HepG2 (cell line): Measurements from ENCODE around the gene CALD1. TPM values are rescaled to one million over a fixed set of nuclear protein-coding genes. Genes with fewer than 3 reads are reported as not detected.
A peak's percentile ranks its signal among the peaks of the same experiment; 100 is the strongest.

Experiments used
- ASH2L ChIP-seq: fragments of 300-600, 200-600 bp; sonication (generic); IDR thresholded peaks from 2 replicates; pipeline ENCODE4 v1.7.0; 2017; ENCODE audit warnings: low read depth, mild to moderate bottlenecking, moderate library complexity, mixed read lengths, low read length; ENCODE audit not compliant: insufficient read length
- CC2D1A ChIP-seq: sonication (generic); formaldehyde crosslinking; IDR thresholded peaks from 2 replicates; pipeline ENCODE4 v1.8.1; 2023; ENCODE audit warnings: mild to moderate bottlenecking, missing genetic modification reagents
- FIP1L1 ChIP-seq: fragments of 200-400 bp; formaldehyde crosslinking; IDR thresholded peaks from 2 replicates; pipeline ENCODE4 v1.6.1; 2018; ENCODE audit warnings: low read depth, mild to moderate bottlenecking, low read length, moderate library complexity, borderline replicate concordance; ENCODE audit not compliant: insufficient read depth
- MXD4 ChIP-seq: IDR thresholded peaks from 2 replicates; pipeline ENCODE4 v1.6.1; 2016; ENCODE audit warnings: mild to moderate bottlenecking, missing biosample characterization, missing genetic modification reagents
- MXI1 ChIP-seq: IDR thresholded peaks from 3 replicates; pipeline ENCODE4 v1.6.1; 2012; ENCODE audit warnings: low read depth, low read length, inconsistent platforms, borderline replicate concordance
- POLR2G ChIP-seq: fragments of 200-400 bp; formaldehyde crosslinking; IDR thresholded peaks from 2 replicates; pipeline ENCODE4 v1.6.1; 2018; ENCODE audit warnings: mild to moderate bottlenecking, low read depth, low read length, moderate library complexity
- RBAK ChIP-seq: sonication (generic); formaldehyde crosslinking; IDR thresholded peaks from 2 replicates; pipeline ENCODE4 v1.5.1; 2020; ENCODE audit warnings: mild to moderate bottlenecking, missing genetic modification reagents
- RBM22 ChIP-seq: fragments of 200-400 bp; formaldehyde crosslinking; optimal IDR thresholded peaks from 2 replicates; pipeline ENCODE3; 2017; ENCODE audit warnings: mild to moderate bottlenecking, low read length, moderate library complexity
- SOX6 ChIP-seq, 2 experiments: fragments of 450-650 bp in 1 of 2; sonication (generic) in 1 of 2; formaldehyde crosslinking in 1 of 2; IDR thresholded peaks; 2 replicates each; pipeline versions ENCODE4 v1.4.0 to v1.6.1; 2017 to 2020; ENCODE audit warnings: antibody characterized with exemption in 1 of 2, mild to moderate bottlenecking in 1 of 2, missing genetic modification reagents in 1 of 2
- STAT5B ChIP-seq: sonication (generic); formaldehyde crosslinking; IDR thresholded peaks from 2 replicates; pipeline ENCODE4 v1.4.0; 2020; ENCODE audit warnings: missing genetic modification reagents
- TSC22D2 ChIP-seq: sonication (generic); formaldehyde crosslinking; IDR thresholded peaks from 2 replicates; pipeline ENCODE4 v1.5.1; 2020; ENCODE audit warnings: missing genetic modification reagents, mild to moderate bottlenecking, borderline replicate concordance
- ZNF138 ChIP-seq: sonication (generic); formaldehyde crosslinking; IDR thresholded peaks from 2 replicates; pipeline ENCODE4 v1.5.0; 2020; ENCODE audit warnings: mild to moderate bottlenecking, low read depth, missing genetic modification reagents
- ZNF205 ChIP-seq: IDR thresholded peaks from 2 replicates; pipeline ENCODE4 v1.6.1; 2018; ENCODE audit warnings: missing biosample characterization, missing genetic modification reagents
- ZNF343 ChIP-seq: sonication (generic); formaldehyde crosslinking; IDR thresholded peaks from 2 replicates; pipeline ENCODE4 v1.4.0; 2020; ENCODE audit warnings: mild to moderate bottlenecking, missing genetic modification reagents
- ZNF501 ChIP-seq: sonication (generic); formaldehyde crosslinking; IDR thresholded peaks from 2 replicates; pipeline ENCODE4 v1.5.1; 2020; ENCODE audit warnings: mild to moderate bottlenecking, moderate library complexity, missing genetic modification reagents
- ZNF547 ChIP-seq: sonication (generic); formaldehyde crosslinking; IDR thresholded peaks from 2 replicates; pipeline ENCODE4 v1.5.1; 2020; ENCODE audit warnings: mild to moderate bottlenecking, missing genetic modification reagents
- ZNF556 ChIP-seq: sonication (generic); formaldehyde crosslinking; IDR thresholded peaks from 2 replicates; pipeline ENCODE4 v1.4.0; 2020; ENCODE audit warnings: mild to moderate bottlenecking, missing genetic modification reagents, borderline replicate concordance
- ZNF607 ChIP-seq: sonication (generic); formaldehyde crosslinking; IDR thresholded peaks from 2 replicates; pipeline ENCODE4 v1.5.1; 2020; ENCODE audit warnings: missing genetic modification reagents, mild to moderate bottlenecking, borderline replicate concordance
- ZNF678 ChIP-seq: sonication (generic); formaldehyde crosslinking; IDR thresholded peaks from 2 replicates; pipeline ENCODE4 v1.4.0; 2020; ENCODE audit warnings: mild to moderate bottlenecking, missing genetic modification reagents
- ZNF75D ChIP-seq: sonication (generic); formaldehyde crosslinking; IDR thresholded peaks from 2 replicates; pipeline ENCODE4 v1.8.1; 2023; ENCODE audit warnings: missing genetic modification reagents, mild to moderate bottlenecking, borderline replicate concordance
- ZNF773 ChIP-seq: sonication (generic); formaldehyde crosslinking; IDR thresholded peaks from 2 replicates; pipeline ENCODE4 v1.4.0; 2020; ENCODE audit warnings: missing genetic modification reagents, borderline replicate concordance
- ZSCAN21 ChIP-seq: sonication (generic); formaldehyde crosslinking; IDR thresholded peaks from 2 replicates; pipeline ENCODE4 v1.8.0; 2022; ENCODE audit warnings: mild to moderate bottlenecking, missing genetic modification reagents, moderate library complexity, borderline replicate concordance
- polyA plus RNA-seq, 8 experiments: library from polyadenylated mRNA; depleted of rRNA in 3 of 8; stranded (reverse) in 7 of 8; unstranded in 1 of 8; fragments of >200 nt; fragmentation: Illumina TruSeq in 4 of 8; extraction: Trizol in 4 of 8; gene quantifications; 2 replicates each; pipeline versions ENCODE4 v1.2.1 to v1.2.3, GENCODE V29; 2011 to 2016; ENCODE audit warnings: low read depth in 4 of 8, missing spikeins in 1 of 8, mixed read lengths in 1 of 8; ENCODE audit not compliant: insufficient read depth in 1 of 8
- total RNA-seq, 5 experiments: library from RNA; depleted of rRNA; stranded (reverse); fragments of >200 nt; fragmentation: Illumina TruSeq; extraction: Trizol; gene quantifications; 2 replicates each; pipeline ENCODE4 v1.2.3, GENCODE V29; 2016; ENCODE audit warnings: low read depth in 1 of 5
- TF ChIP-seq, protein P1 (sequence below): sonication (generic); formaldehyde crosslinking; IDR thresholded peaks from 2 replicates; pipeline ENCODE4 v1.4.0; 2020; ENCODE audit warnings: mild to moderate bottlenecking, missing genetic modification reagents
- TF ChIP-seq, protein P2 (sequence below): sonication (generic); formaldehyde crosslinking; IDR thresholded peaks from 2 replicates; pipeline ENCODE4 v1.4.0; 2020; ENCODE audit warnings: missing genetic modification reagents, borderline replicate concordance
- TF ChIP-seq, protein P3 (sequence below): sonication (generic); formaldehyde crosslinking; IDR thresholded peaks from 2 replicates; pipeline ENCODE4 v1.8.1; 2022; ENCODE audit warnings: mild to moderate bottlenecking, missing genetic modification reagents

Gene CALD1
- total and polyA plus RNA-seq, 2 of the 13 experiments (the other 11 are each of a cell fraction or from before 2014, with no cell fraction given), result 53.0 to 112 TPM

DNA sequence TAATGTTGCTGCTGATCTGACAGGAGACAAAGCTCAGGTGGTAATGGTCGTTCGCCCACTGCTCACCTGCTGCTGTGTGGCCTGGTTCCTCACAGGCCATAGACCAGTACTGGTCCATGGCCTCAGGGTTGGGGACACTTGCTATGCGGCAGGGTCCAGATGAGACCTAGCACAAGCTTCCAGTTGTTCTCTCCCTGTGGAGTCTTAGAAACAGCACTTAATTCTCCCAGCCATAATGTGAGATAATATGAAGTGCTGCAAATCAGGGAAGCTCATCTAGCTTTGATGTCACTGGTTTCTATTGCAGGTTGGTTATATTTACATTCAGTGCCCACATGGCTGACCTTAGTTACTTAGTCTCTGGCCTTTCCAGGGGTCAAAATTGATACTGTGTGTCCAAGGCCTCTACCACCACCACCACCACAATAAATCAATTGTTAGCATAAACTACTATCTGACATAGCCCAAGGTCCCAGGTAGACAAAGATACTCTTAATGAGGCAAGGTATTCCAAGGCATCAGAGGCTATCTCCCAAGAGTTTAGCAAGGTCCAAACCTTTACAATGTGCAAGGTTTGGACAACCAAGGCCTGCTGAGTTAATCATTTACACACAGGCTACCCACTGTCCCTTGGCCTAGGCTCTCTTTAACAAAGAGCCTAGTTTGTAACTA is 217.9 kb downstream of the CALD1 start (continued):
- TF ChIP-seq ZNF773 (CRISPR knock-in tag), result no peak
- TF ChIP-seq, protein P1, sequence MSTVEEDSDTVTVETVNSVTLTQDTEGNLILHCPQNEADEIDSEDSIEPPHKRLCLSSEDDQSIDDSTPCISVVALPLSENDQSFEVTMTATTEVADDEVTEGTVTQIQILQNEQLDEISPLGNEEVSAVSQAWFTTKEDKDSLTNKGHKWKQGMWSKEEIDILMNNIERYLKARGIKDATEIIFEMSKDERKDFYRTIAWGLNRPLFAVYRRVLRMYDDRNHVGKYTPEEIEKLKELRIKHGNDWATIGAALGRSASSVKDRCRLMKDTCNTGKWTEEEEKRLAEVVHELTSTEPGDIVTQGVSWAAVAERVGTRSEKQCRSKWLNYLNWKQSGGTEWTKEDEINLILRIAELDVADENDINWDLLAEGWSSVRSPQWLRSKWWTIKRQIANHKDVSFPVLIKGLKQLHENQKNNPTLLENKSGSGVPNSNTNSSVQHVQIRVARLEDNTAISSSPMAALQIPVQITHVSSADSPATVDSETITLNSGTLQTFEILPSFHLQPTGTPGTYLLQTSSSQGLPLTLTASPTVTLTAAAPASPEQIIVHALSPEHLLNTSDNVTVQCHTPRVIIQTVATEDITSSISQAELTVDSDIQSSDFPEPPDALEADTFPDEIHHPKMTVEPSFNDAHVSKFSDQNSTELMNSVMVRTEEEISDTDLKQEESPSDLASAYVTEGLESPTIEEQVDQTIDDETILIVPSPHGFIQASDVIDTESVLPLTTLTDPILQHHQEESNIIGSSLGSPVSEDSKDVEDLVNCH, result no peak
- TF ChIP-seq ZNF607, result no peak
- TF ChIP-seq TSC22D2 (CRISPR knock-in tag), result no peak
- no peak for TF ChIP-seq FIP1L1
- TF ChIP-seq ZNF556 (CRISPR knock-in tag), result peak; percentile 75; the same call in 1 of the 2 replicates
- TF ChIP-seq STAT5B, result no peak; the same call in 1 of the 2 replicates
- TF ChIP-seq ZNF547 (CRISPR knock-in tag), result no peak
- 0 out of 2 replicates have a peak, but pooled peaks have one; percentile 35 for TF ChIP-seq ZSCAN21 (CRISPR knock-in tag)
- TF ChIP-seq MXI1, result peak; percentile 36; the same call in 1 of the 3 replicates
- TF ChIP-seq RBAK (CRISPR knock-in tag), result no peak
- TF ChIP-seq ZNF75D (CRISPR knock-in tag), result no peak
- TF ChIP-seq CC2D1A (CRISPR knock-in tag), result no peak
- TF ChIP-seq ZNF343 (CRISPR knock-in tag), result peak; percentile 100
- TF ChIP-seq, protein P2, sequence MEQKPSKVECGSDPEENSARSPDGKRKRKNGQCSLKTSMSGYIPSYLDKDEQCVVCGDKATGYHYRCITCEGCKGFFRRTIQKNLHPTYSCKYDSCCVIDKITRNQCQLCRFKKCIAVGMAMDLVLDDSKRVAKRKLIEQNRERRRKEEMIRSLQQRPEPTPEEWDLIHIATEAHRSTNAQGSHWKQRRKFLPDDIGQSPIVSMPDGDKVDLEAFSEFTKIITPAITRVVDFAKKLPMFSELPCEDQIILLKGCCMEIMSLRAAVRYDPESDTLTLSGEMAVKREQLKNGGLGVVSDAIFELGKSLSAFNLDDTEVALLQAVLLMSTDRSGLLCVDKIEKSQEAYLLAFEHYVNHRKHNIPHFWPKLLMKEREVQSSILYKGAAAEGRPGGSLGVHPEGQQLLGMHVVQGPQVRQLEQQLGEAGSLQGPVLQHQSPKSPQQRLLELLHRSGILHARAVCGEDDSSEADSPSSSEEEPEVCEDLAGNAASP (CRISPR knock-in tag), result peak; percentile 88; the same call in 1 of the 2 replicates
- TF ChIP-seq, protein P3, sequence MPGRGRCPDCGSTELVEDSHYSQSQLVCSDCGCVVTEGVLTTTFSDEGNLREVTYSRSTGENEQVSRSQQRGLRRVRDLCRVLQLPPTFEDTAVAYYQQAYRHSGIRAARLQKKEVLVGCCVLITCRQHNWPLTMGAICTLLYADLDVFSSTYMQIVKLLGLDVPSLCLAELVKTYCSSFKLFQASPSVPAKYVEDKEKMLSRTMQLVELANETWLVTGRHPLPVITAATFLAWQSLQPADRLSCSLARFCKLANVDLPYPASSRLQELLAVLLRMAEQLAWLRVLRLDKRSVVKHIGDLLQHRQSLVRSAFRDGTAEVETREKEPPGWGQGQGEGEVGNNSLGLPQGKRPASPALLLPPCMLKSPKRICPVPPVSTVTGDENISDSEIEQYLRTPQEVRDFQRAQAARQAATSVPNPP (CRISPR knock-in tag), result no peak
- TF ChIP-seq POLR2G, result peak; percentile 63; the same call in 1 of the 2 replicates
- no peak for TF ChIP-seq SOX6 (IDR thresholded peaks at IDR 0.05)
- peak; percentile 99 for TF ChIP-seq SOX6 (CRISPR knock-in tag; IDR thresholded peaks at IDR 0.05)
- TF ChIP-seq ASH2L, result peak; percentile 81
- TF ChIP-seq ZNF678 (CRISPR knock-in tag), result no peak
- TF ChIP-seq ZNF501 (CRISPR knock-in tag), result peak; percentile 72; the same call in 1 of the 2 replicates
- TF ChIP-seq ZNF138 (CRISPR knock-in tag), result no peak
- no peak for TF ChIP-seq RBM22
- TF ChIP-seq ZNF205 (CRISPR knock-in tag), result peak; percentile 60; the same call in 1 of the 2 replicates
- no peak for TF ChIP-seq MXD4
